DMS 273 (cell line): ENCODE data around the gene UTS2.

Source experiments
- DNase-seq: peaks from one replicate; lab custom pipeline; 2025; ENCODE audit not compliant: unreplicated experiment; lab: John Stamatoyannopoulos, UW

Gene UTS2

GRCh38 chr1:7863756-7864328 is 11.0 kb upstream of the UTS2 start:
- no peak for DNase-seq

- no peak for DNase-seq
These were observed 9.6 kb upstream of the UTS2 start for GRCh38 chr1:7862211-7863060.

- DNase-seq, result no peak
These were observed 8.6 kb upstream of the UTS2 start for GRCh38 chr1:7861452-7861851.

DNA sequence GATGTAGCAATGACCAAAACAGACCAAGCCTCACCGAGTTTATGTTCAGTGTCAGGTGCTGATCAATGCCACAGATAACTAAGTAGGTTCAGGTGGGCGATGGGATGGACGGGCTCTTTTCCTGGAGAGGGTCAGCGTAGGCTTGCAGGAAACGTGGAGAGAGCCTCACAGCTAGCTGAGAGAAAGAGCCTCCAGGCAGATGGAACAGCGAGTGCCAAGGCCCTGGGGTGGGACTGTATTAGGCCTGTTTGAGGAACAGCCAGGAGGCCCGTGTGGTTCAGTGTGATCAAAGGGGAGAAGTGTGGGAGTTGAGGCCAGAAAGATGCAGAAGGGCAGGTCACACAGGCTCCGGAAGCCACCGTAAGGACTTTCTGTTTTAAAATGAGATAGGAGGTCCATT is 7.3 kb upstream of the UTS2 start:
- no peak for DNase-seq

GRCh38 chr1:7859406-7859805 is 6.5 kb upstream of the UTS2 start:
- no peak for DNase-seq

GRCh38 chr1:7857985-7858384 is 5.1 kb upstream of the UTS2 start:
- no peak for DNase-seq

- no peak for DNase-seq
These were observed 4.1 kb upstream of the UTS2 start for GRCh38 chr1:7857000-7857399.

DNA sequence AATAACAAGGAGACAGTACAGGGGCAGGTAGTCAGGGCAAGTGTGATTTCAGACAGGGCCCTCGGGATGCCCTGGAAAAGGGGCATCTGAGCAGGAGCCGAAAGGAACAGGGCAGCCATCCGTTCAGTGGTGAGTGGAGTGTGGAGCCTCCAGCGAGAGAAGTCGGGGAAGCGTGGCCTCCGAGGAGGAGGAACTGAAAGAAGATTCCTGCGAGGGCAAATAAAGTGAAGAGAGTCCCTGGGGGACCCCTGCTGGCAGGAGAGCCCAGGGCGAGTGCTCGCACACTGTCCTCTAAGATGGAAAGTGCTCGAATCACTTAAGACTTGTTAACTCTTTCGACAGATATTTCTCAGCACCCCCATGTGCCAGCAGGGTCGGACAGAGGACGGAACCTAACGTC is 3.5 kb upstream of the UTS2 start:
- DNase-seq, result no peak

GRCh38 chr1:7853684-7854026 is 790 bp upstream of the UTS2 start:
- no peak for DNase-seq

DNA sequence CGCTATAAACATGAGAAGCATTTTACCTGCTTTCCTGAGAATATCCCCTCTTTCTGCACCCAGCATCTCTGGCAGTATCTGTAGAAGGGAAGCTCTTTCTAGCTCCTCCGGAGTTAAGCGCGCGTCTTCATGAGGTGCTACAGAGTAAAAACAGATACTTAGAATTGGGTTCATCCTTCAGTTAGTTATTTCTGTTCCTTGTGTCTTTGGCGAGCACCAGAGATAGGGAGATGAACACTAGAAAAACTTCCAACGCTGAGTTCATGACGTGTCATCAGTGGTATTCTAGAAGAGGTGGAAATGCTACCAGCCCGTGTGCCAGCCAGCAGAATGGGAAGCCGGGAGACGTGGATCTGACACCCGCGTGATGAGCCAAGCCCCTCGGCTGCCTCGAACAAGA is 2.1 kb downstream of the UTS2 start:
- DNase-seq, result no peak

- no peak for DNase-seq
These were observed 5.3 kb downstream of the UTS2 start for GRCh38 chr1:7847599-7847998.

- no peak for DNase-seq
These were observed 6.2 kb downstream of the UTS2 start for GRCh38 chr1:7846656-7847055.

GRCh38 chr1:7845761-7846160 is 7.1 kb downstream of the UTS2 start:
- DNase-seq, result no peak

DNA sequence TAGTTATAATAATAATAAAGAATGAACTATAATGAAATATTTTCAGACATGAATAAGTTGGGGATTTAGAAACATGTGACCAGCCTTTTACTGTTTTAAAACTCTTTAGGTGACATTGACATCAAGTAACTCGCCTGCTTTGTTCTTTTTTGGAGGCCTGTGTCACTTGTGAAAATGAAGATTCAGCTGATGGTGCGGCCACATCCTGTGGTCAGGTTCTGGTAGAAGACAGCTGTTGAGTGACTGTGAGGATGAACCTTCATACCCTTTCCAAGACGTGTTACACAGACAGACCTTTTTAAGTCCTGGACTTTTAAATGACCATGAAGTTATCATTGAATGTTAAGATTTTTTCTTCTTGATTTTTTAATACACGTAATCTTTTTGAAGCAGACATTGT is 10.3 kb downstream of the UTS2 start:
- no peak for DNase-seq

DNA sequence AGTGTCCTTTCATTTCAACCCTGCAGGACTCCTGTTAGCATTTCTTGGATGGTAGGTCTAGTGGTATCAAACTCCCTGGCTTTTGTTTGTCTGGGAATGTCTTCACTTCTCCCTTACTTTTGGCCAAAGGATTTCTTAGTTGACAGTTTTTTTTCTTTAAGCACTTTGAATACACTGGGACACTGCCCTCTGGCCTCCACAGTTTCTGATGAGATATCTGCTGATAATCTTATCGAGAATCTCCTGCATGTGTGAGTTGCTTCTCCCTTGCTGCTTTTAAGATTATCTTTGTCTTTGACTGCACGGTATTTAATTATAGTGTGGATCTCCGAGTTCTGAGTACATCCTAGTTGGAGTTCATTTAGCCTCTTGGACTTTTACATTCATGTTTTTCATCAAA is 13.3 kb downstream of the UTS2 start:
- DNase-seq, result no peak

- no peak for DNase-seq
These were observed 14.2 kb downstream of the UTS2 start for GRCh38 chr1:7838714-7839113.

DNA sequence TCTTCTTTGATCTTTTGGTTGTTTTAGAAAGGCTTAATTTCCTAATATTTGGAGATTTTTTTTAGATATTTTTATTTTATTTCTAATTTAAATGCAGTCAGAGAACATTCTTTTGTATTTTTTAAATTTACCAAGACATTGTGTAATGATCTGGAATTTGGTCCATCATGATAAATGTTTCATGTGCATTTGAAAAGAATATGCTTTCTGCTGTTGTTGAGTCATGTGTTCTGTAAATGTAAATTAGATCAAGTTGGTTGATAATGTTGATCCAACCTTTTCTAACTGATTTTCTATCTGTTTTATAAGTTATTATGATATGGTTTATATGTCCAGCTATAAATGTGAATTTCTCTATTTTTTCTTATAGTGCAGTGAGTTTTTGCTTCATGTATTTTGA is 19.8 kb downstream of the UTS2 start:
- DNase-seq, result no peak

DNA sequence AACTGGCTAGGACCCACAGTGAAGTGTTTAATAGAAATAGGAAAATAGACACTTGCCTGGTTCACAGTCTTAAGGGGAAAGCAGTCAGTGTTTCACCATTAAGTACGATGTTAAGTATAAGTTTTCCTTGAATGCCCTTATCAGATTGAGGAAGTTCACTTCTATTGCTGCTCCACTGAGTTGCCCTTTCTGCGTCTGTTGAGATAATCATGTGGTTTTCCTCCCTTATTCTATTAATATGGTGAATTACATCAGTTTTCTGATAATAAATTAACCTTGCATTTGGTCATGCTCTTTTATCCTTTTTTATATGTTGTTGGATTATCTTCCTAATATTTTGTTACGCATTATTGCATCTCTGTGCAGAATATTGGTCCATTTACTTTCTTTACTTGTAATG is 21.4 kb downstream of the UTS2 start:
- no peak for DNase-seq

DNA sequence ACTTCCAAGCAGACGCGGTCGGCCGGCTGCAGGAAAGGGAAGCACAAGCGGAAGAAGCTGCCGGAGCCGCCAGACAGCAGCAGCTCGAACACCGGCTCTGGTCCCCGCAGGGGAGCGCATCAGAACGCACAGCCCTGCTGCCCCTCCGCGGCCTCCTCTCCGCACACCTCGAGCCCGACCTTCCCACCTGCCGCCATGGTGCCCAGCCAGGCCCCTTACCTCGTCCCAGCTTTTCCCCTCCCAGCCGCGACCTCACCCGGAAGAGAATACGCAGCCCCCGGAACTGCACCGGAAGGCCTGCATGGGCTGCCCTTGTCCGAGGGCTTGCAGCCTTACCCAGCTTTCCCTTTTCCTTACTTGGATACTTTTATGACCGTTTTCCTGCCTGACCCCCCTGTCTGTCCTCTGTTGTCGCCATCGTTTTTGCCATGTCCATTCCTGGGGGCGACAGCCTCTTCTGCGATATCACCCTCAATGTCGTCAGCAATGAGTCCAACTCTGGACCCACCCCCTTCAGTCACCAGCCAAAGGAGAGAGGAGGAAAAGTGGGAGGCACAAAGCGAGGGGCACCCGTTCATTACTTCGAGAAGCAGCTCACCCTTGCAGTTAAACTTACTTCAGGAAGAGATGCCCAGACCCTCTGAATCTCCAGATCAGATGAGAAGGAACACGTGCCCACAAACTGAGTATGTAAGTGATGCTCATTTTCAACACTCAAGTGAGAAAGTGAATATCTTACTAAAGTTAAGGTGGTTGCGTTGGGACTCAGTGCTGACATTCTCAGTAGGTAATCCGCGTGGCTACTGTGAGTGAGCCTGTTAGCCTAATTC is 25.5 kb downstream of the UTS2 start:
- no peak for DNase-seq

- DNase-seq, result no peak
These were observed 26.5 kb downstream of the UTS2 start for GRCh38 chr1:7826363-7826762.

DNA sequence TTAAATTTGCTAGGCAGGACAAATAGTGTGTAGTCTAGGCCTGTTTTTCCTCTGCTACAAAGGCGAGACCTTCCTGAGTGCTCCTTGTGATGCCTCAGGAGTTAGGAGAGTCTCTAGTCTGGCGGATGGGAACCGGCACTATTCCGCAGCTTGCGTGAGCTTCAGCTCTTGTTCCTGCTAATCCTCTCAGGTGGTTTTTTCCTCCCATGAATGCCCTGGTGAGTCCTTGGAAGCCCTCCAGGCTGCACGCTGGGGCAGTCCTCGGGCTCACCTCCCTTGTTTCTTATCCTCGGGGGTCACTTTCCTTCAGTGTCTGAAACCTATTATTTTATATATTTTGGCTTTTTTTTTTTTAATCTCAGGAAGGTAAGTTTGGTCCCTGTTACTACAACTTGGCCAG is 28.2 kb downstream of the UTS2 start:
- DNase-seq, result no peak

GRCh38 chr1:7821282-7821681 is 31.6 kb downstream of the UTS2 start:
- DNase-seq, result no peak
